Measurements from ENCODE around the gene RAPH1.

RAPH1 gene

GRCh38 chr2:203359450-203359849 is 175.7 kb downstream of the RAPH1 start:
- DNase-seq = no peak

- no peak for DNase-seq
Observed at GRCh38 chr2:203354966-203355365, 180.1 kb downstream of the RAPH1 start.

DNA sequence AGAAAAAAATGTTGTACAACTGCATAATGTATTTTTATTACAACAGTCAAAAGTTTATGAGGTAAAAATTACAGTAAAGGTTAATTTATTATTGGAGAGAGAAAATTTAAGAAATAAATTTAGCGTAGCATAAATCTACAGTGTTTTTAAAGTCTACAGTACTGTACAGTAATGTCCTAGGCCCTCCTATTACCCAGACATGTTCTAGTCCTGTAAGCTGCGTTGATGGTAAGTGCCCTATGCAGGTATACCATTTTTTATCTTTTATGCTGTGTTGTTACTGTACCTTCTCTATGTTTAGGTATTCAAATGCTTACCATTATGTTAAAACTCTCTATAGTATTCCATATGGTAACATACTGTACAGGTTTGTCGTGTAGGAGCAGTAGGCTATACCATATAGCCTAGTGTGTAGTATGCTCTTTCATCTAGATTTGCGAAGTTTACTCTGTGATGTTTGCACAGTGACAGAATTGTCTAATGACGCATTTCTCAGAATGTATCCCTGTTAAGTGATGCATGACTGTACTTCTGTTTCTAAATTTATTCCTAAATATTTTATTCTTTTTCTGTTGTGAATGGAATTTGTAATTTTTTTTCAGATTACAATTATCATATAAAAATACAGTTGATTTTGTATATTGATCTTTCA is 182.4 kb downstream of the RAPH1 start:
- DNase-seq = no peak

DNA sequence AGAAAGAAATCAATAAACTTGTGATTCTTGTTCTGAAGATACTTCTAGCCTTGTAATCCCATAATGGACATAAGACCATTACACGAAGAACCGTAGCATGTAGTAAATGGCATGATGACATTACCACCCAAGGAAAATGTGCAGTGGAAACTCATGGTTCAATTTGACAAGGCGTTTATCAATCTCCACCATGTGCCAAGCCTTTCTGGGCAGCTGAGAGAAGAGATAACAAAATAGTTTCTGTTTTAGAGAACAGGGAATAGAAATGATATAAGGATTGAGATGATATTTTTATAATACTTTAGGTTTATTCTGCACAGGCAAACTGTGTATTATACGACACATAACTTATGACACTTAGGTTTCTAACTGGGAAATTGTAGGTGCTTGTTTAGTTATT is 187.7 kb downstream of the RAPH1 start:
- DNase-seq = no peak

DNA sequence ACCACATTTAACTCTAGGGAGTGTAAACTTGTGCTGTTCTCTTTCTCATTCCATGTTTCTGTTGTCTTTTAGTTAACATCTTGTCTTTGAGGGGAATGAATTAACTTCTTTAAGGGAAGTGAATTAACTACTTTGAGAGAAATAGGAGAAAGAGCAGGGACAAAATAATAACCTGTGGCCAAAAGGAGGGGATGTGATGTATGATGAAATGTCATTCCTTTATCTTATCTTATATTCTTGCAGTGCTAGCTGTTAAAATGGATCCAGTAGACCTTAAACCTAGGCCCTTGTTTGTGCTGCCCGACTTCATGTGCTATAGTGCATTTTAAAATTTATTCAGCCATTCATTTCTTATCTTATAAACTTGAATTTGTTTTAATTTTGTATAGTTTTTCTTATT is 188.5 kb downstream of the RAPH1 start:
- DNase-seq = no peak

GRCh38 chr2:203344667-203345066 is 190.4 kb downstream of the RAPH1 start:
- no peak for DNase-seq

All from NCI-H1930 (cell line).